Measurements from ENCODE around the gene FITM2.

Gene FITM2

DNA sequence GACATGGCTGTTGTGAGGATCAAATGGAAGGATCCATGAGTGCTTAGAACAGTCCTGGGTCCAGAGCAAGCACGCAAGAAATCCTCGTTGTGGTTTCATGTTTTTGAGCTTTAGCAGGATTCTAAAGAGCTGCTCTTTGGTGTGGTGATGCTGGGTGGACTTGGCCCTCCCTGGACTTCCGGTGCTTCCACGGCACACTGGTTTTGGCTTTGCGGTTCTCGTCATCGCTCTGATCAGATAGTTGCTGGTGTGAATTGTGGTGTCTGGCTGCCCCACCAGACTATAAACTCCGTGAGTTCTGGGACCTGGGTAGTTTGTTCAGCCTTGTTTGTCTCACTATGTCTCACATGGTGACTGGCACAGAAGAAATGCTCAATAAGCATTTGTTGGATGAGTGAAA lies 47.8 kb upstream of the FITM2 start (continued):
- TF ChIP-seq, protein P1, sequence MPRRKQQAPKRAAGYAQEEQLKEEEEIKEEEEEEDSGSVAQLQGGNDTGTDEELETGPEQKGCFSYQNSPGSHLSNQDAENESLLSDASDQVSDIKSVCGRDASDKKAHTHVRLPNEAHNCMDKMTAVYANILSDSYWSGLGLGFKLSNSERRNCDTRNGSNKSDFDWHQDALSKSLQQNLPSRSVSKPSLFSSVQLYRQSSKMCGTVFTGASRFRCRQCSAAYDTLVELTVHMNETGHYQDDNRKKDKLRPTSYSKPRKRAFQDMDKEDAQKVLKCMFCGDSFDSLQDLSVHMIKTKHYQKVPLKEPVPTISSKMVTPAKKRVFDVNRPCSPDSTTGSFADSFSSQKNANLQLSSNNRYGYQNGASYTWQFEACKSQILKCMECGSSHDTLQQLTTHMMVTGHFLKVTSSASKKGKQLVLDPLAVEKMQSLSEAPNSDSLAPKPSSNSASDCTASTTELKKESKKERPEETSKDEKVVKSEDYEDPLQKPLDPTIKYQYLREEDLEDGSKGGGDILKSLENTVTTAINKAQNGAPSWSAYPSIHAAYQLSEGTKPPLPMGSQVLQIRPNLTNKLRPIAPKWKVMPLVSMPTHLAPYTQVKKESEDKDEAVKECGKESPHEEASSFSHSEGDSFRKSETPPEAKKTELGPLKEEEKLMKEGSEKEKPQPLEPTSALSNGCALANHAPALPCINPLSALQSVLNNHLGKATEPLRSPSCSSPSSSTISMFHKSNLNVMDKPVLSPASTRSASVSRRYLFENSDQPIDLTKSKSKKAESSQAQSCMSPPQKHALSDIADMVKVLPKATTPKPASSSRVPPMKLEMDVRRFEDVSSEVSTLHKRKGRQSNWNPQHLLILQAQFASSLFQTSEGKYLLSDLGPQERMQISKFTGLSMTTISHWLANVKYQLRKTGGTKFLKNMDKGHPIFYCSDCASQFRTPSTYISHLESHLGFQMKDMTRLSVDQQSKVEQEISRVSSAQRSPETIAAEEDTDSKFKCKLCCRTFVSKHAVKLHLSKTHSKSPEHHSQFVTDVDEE (CRISPR knock-in tag; IDR thresholded peaks at IDR 0.05), result no peak

DNA sequence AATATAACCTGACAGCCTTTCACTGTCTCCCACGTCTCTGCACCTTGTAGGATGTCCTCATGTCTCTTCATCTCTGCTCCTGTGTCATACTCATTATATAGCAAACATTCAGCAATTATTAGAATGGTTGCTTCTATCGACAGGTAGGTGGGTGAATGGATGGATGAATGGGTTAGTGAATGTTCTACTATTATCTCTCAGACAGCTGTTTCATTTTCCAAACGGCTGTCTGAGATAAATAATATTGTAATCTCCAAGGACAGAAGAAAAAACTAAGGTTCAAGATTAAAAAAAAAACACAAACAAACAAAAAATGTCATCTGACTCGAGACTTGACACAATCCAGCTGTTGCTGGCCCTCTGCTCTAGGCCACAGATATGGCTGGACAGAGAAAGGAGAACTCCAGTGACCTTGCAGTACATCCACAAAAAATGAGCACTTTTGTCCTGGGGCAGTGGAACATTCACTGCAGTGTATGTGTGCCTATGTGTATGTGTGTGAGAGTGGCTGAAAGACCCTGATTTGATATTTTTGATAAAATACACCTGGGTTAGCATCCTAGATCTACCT lies 46.6 kb upstream of the FITM2 start:
- ATAC-seq, result no peak
- TF ChIP-seq, protein P2, sequence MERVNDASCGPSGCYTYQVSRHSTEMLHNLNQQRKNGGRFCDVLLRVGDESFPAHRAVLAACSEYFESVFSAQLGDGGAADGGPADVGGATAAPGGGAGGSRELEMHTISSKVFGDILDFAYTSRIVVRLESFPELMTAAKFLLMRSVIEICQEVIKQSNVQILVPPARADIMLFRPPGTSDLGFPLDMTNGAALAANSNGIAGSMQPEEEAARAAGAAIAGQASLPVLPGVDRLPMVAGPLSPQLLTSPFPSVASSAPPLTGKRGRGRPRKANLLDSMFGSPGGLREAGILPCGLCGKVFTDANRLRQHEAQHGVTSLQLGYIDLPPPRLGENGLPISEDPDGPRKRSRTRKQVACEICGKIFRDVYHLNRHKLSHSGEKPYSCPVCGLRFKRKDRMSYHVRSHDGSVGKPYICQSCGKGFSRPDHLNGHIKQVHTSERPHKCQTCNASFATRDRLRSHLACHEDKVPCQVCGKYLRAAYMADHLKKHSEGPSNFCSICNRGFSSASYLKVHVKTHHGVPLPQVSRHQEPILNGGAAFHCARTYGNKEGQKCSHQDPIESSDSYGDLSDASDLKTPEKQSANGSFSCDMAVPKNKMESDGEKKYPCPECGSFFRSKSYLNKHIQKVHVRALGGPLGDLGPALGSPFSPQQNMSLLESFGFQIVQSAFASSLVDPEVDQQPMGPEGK (CRISPR knock-in tag; IDR thresholded peaks at IDR 0.05; ENCODE audit: borderline replicate concordance), result no peak
- TF ChIP-seq ZC3H10 (CRISPR knock-in tag; IDR thresholded peaks at IDR 0.05) (no peak), ZNF565 (CRISPR knock-in tag; conservative IDR thresholded peaks at IDR 0.05; ENCODE audit: low read depth) (no peak), RARB (CRISPR knock-in tag; IDR thresholded peaks at IDR 0.05) (no peak), ZNF70 (CRISPR knock-in tag; IDR thresholded peaks at IDR 0.05) (no peak), TOX (CRISPR knock-in tag; IDR thresholded peaks at IDR 0.05; ENCODE audit: borderline replicate concordance) (no peak), ZFP3 (CRISPR knock-in tag; IDR thresholded peaks at IDR 0.05) (no peak), BACH2 (CRISPR knock-in tag; IDR thresholded peaks at IDR 0.05; ENCODE audit: borderline replicate concordance) (no peak), ZNF8 (CRISPR knock-in tag; IDR thresholded peaks at IDR 0.05) (no peak), ARNTL (CRISPR knock-in tag; IDR thresholded peaks at IDR 0.05; ENCODE audit: borderline replicate concordance, low read depth) (no peak), ISL1 (CRISPR knock-in tag; IDR thresholded peaks at IDR 0.05) (no peak)
- TF ChIP-seq, protein P3, sequence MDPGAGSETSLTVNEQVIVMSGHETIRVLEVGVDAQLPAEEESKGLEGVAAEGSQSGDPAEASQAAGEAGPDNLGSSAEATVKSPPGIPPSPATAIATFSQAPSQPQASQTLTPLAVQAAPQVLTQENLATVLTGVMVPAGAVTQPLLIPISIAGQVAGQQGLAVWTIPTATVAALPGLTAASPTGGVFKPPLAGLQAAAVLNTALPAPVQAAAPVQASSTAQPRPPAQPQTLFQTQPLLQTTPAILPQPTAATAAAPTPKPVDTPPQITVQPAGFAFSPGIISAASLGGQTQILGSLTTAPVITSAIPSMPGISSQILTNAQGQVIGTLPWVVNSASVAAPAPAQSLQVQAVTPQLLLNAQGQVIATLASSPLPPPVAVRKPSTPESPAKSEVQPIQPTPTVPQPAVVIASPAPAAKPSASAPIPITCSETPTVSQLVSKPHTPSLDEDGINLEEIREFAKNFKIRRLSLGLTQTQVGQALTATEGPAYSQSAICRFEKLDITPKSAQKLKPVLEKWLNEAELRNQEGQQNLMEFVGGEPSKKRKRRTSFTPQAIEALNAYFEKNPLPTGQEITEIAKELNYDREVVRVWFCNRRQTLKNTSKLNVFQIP (CRISPR knock-in tag; IDR thresholded peaks at IDR 0.05; ENCODE audit: borderline replicate concordance, low read depth), result no peak
- TF ChIP-seq, protein P1 (CRISPR knock-in tag; IDR thresholded peaks at IDR 0.05), result no peak
- TF ChIP-seq, protein P4, sequence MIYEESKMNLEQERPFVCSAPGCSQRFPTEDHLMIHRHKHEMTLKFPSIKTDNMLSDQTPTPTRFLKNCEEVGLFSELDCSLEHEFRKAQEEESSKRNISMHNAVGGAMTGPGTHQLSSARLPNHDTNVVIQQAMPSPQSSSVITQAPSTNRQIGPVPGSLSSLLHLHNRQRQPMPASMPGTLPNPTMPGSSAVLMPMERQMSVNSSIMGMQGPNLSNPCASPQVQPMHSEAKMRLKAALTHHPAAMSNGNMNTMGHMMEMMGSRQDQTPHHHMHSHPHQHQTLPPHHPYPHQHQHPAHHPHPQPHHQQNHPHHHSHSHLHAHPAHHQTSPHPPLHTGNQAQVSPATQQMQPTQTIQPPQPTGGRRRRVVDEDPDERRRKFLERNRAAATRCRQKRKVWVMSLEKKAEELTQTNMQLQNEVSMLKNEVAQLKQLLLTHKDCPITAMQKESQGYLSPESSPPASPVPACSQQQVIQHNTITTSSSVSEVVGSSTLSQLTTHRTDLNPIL (CRISPR knock-in tag; IDR thresholded peaks at IDR 0.05; ENCODE audit: low read depth), result no peak

DNA sequence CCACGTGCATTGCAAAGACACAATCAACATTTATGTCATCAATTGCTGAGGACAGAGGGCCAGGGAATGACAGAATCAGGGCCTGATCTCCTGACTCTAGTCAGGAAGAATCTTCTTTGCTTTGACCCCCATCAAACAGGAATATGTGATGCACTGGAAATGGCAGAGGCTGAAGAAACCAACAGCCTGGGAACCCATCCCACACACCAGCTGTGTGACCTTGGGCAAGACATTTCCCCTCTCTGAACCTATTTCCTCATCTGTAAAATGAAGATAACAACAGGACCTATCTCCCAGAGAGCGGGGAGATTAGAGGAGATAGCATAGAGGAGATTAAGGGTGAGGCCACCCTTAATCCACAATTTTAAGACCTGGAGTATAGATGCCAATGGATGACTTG lies 46.0 kb upstream of the FITM2 start:
- TF ChIP-seq ZNF8 (CRISPR knock-in tag; IDR thresholded peaks at IDR 0.05), result no peak
- no peak for TF ChIP-seq TOX (CRISPR knock-in tag; IDR thresholded peaks at IDR 0.05; ENCODE audit: borderline replicate concordance)
- TF ChIP-seq BACH2 (CRISPR knock-in tag; IDR thresholded peaks at IDR 0.05; ENCODE audit: borderline replicate concordance), result no peak
- TF ChIP-seq PPARA (CRISPR knock-in tag; IDR thresholded peaks at IDR 0.05; ENCODE audit: borderline replicate concordance), result no peak
- no peak for ATAC-seq

DNA sequence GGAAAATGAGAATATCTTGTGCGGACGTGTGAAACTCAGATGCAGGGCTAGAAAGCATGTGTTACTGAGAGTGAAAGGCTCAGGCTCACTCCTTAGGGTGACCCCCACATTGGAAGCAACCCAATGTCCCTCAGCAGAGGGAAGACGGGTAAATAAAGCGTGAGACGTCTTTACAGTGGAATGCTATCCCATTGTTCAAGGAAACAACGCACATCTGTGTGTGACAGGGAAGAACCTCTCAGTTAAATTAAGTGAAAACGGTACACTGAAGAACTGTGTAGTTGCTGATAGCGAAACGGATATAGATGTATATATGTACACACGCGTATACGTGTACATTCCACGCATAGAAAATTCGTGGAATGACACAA lies 45.3 kb upstream of the FITM2 start:
- ATAC-seq, result no peak
- TF ChIP-seq, protein P1 (CRISPR knock-in tag; IDR thresholded peaks at IDR 0.05), result no peak

All from SK-N-SH treated with all-trans-retinoic acid at 6 μM for 48 hours (cell line).